ENCODE data around the gene EDEM2.
"Not testable (repeated sequence)": the region's sequence is repeated elsewhere in the genome, so short reads cannot be mapped to it uniquely, and the experiment has no call there.

EDEM2 gene
- total RNA-seq = 51.0 to 129 (median 87.9) reads per million in 18 experiments

- peak; percentile 98 to 99 for DNase-seq
Observed at GRCh38 chr20:35146920-35147574, at the start of gene EDEM2. Gene EDEM2 (minus strand): TSS chr20:35147336. CDS start chr20:35147258, 78 bp downstream.

GRCh38 chr20:35196313-35196712 is 49.2 kb upstream of the EDEM2 start:
- DNase-seq = no peak

- not testable (repeated sequence) for DNase-seq
Observed at GRCh38 chr20:35193031-35193791, 46.1 kb upstream of the EDEM2 start.

- DNase-seq = no peak
Observed at GRCh38 chr20:35192118-35192872, 45.2 kb upstream of the EDEM2 start.

GRCh38 chr20:35191419-35192117 is 44.4 kb upstream of the EDEM2 start:
- no peak for DNase-seq

GRCh38 chr20:35190556-35190955 is 43.4 kb upstream of the EDEM2 start:
- DNase-seq = no peak

- not testable (repeated sequence) for DNase-seq
Observed at GRCh38 chr20:35189223-35189622, 42.1 kb upstream of the EDEM2 start.

GRCh38 chr20:35187584-35188190 is 40.6 kb upstream of the EDEM2 start:
- no peak for DNase-seq

- DNase-seq = not testable (repeated sequence)
Observed at GRCh38 chr20:35186691-35187289, 39.7 kb upstream of the EDEM2 start.

- no peak for DNase-seq
Observed at GRCh38 chr20:35181731-35182130, 34.6 kb upstream of the EDEM2 start.

GRCh38 chr20:35180266-35180665 is 33.1 kb upstream of the EDEM2 start:
- no peak for DNase-seq

GRCh38 chr20:35179292-35180212 is 32.4 kb upstream of the EDEM2 start:
- no peak for DNase-seq

GRCh38 chr20:35176132-35176531 is 29.0 kb upstream of the EDEM2 start:
- DNase-seq = no peak

- DNase-seq = no peak
Observed at GRCh38 chr20:35174458-35175216, 27.5 kb upstream of the EDEM2 start.

- DNase-seq = no peak
Observed at GRCh38 chr20:35173576-35174192, 26.5 kb upstream of the EDEM2 start.

- no peak for DNase-seq
Observed at GRCh38 chr20:35172434-35172806, 25.3 kb upstream of the EDEM2 start.

GRCh38 chr20:35171753-35172433 is 24.8 kb upstream of the EDEM2 start, which contains the start of gene PROCR:
Gene PROCR (plus strand): TSS chr20:35172072. CDS start chr20:35172155, 83 bp downstream.
- peak; percentile 70 to 77 for DNase-seq

- no peak for DNase-seq
Observed at GRCh38 chr20:35171438-35171752, 24.3 kb upstream of the EDEM2 start.

Data from inflammatory macrophage (primary cell).